ENCODE results near the gene TMEM229B. TPM values are rescaled to one million over a fixed set of nuclear protein-coding genes. Genes with fewer than 3 reads are reported as not detected.

TMEM229B gene
- total RNA-seq, 2 donors from 2014 or later: 2.1 to 4.1 TPM

- DNase-seq (ENCODE audit: low spot score): no peak
Observed at GRCh38 chr14:67429510-67430205, 58.9 kb downstream of the TMEM229B start.

GRCh38 chr14:67428501-67429031 lies 60.0 kb downstream of the TMEM229B start:
- Histone ChIP-seq H3K9me3 (no peaks in the 10 kb centered on the region), H3K4me1 (ENCODE audit: control insufficient read depth in 1 of 2, low read depth in 2 of 2) (no peaks in the 10 kb centered on the region), H3K27me3 (replicated peaks; ENCODE audit: insufficient read depth) (no peaks in the 10 kb centered on the region), H3K4me3 (no peak overlapping the region), H3K36me3 (no peaks in the 10 kb centered on the region), H3K27ac (no peak overlapping the region)
- ATAC-seq (ENCODE audit: insufficient number of reproducible peaks, low FRiP score, low read depth) (no peak), DNase-seq (ENCODE audit: low spot score) (no peak)
- no peak for TF ChIP-seq CTCF (IDR thresholded peaks at IDR 0.05)

More at GRCh38 chr14:67429510-67430205, 58.9 kb downstream of the TMEM229B start:
- no peak for ATAC-seq (ENCODE audit: insufficient number of reproducible peaks, low FRiP score, low read depth)
- Histone ChIP-seq H3K4me3 (no peak overlapping the region), H3K9me3 (no peaks in the 10 kb centered on the region), H3K27me3 (replicated peaks; ENCODE audit: insufficient read depth) (no peaks in the 10 kb centered on the region), H3K36me3 (no peaks in the 10 kb centered on the region), H3K4me1 (ENCODE audit: control insufficient read depth in 1 of 2, low read depth in 2 of 2) (no peaks in the 10 kb centered on the region), H3K27ac (no peak overlapping the region)
- TF ChIP-seq CTCF (IDR thresholded peaks at IDR 0.05): no peak

DNA sequence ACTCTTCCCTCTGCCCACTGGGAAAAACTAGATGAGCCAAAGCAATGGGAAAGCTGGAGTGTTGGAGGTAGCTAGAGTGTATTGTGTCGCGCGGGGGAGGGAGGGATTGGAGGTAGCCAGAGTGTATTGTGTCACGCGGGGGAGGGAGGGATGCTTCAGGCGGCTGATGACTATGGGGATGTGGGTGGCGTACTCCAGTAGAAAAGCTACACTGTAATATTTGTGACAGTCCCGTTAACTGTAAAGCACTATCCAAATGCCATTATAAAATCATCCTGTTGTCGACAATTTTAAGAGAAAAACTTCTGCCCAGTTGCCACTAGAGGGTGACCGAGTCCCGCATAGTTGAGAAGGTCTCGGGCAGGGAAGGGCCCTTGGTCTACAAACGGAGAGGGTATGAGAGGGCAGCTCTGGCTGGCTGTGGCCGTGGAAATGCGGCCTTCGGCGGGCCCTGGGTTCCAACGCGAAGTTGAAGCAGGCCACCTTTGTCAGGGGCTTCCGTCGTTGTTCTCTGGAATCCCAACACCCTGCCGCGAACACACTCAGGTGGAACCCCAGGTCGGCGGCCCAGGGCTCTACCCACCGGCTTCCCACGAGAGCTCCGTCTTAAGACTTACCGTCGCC lies 61.4 kb downstream of the TMEM229B start:
- no peaks in the 10 kb centered on the region for H3K36me3 ChIP-seq
- H3K4me3 ChIP-seq: no peak overlapping the region
- TF ChIP-seq CTCF (IDR thresholded peaks at IDR 0.05): peak; percentile 78
- no peak for ATAC-seq (ENCODE audit: insufficient number of reproducible peaks, low FRiP score, low read depth)
- H3K27ac ChIP-seq: no peak overlapping the region
- no peaks in the 10 kb centered on the region for H3K4me1 ChIP-seq (ENCODE audit: control insufficient read depth in 1 of 2, low read depth in 2 of 2)
- peak; percentile 9 for DNase-seq (ENCODE audit: low spot score)
- H3K27me3 ChIP-seq (replicated peaks; ENCODE audit: insufficient read depth): no peaks in the 10 kb centered on the region
- H3K9me3 ChIP-seq: no peaks in the 10 kb centered on the region

DNA sequence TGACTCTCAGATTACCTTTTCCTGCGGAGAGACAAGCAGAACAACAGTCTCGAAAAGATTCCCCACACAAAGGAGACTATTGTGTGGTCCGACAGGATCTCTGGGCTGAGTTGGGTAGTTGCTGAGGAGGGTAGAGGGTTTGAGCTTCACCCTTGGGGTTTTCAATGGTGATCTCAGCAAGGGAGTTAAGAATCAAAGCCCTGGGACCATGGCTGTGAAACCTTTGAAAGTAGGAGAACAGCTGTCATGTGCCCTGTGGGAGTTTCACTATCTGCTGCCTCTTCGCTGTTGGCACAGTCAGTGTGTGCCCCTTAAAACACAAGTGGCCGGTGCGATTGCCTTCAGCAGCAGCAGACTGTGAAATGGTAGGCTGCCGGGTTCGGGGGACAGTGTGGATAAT lies 62.4 kb downstream of the TMEM229B start:
- Histone ChIP-seq H3K9me3 (no peaks in the 10 kb centered on the region), H3K27me3 (replicated peaks; ENCODE audit: insufficient read depth) (no peaks in the 10 kb centered on the region), H3K27ac (no peak overlapping the region), H3K36me3 (no peaks in the 10 kb centered on the region), H3K4me3 (no peak overlapping the region), H3K4me1 (ENCODE audit: control insufficient read depth in 1 of 2, low read depth in 2 of 2) (no peaks in the 10 kb centered on the region)
- DNase-seq (ENCODE audit: low spot score): no peak
- no peak for TF ChIP-seq CTCF (IDR thresholded peaks at IDR 0.05)
- no peak for ATAC-seq (ENCODE audit: insufficient number of reproducible peaks, low FRiP score, low read depth)

DNA sequence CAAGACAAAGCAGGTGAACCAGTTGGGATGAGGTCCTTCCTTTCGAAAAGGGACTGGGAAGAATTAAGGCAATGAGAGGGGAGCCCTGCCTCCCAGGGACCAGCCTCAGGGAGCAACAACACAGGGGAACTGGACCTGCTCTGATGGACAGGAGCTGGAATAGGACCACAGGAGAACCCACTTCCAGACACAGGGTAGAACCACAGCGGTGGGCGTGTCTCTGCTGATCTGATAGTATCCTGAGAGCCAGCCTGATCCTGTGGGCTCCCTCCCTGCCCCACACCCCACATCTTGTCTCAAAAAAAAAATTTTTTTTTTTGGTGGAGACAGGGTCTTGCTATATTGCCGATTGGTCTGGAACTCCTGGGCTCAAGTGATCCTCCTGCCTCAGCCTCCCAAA lies 62.9 kb downstream of the TMEM229B start:
- H3K27ac ChIP-seq: no peak overlapping the region
- H3K4me3 ChIP-seq: no peak overlapping the region
- no peak for TF ChIP-seq CTCF (IDR thresholded peaks at IDR 0.05)
- no peak for ATAC-seq (ENCODE audit: insufficient number of reproducible peaks, low FRiP score, low read depth)
- no peaks in the 10 kb centered on the region for H3K4me1 ChIP-seq (ENCODE audit: control insufficient read depth in 1 of 2, low read depth in 2 of 2)
- H3K36me3 ChIP-seq: no peaks in the 10 kb centered on the region
- H3K9me3 ChIP-seq: no peaks in the 10 kb centered on the region
- H3K27me3 ChIP-seq (replicated peaks; ENCODE audit: insufficient read depth): no peaks in the 10 kb centered on the region
- DNase-seq (ENCODE audit: low spot score): no peak
